ENCODE measurements around the gene MON1A.

DNA sequence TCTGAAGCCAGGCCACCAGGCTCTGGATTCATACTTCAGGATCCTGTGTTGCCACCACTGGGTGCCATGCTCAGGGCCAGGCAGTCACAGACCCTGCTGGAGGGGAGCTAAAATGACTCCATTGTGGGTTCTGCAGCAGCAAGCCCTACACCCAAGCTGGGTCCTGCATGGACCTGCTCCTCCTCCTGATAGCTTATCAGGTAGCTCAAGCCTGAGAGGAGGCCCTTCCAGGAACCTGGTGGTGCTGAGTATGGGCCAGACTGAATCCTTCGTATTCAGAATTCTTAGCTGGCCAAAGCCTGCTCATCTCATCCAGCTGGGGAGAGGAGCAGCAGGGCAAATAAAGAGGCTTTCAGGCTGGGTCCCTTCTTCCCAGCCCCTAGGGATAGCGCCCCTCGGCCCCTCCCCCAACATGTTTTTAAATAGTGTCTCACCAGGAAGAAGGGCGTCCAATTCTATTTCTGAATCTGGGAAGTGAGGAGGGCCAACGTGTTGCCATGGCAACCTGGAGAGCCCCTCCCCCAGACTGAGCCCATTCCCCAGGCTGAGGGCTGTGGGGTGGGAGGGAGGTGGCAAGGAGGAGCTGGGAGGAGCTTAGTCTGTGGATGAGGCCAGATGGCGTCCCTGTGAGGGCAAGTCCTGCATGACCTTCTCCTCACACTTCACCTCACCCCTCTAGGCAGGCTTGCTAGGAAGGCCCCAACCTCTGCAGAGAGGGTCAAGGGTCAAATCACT lies 48.9 kb downstream of the MON1A start:
- TF ChIP-seq EP300 (IDR thresholded peaks at IDR 0.05) (no peak), POLR2A (IDR thresholded peaks at IDR 0.05) (no peak)
- TF ChIP-seq, protein P1, sequence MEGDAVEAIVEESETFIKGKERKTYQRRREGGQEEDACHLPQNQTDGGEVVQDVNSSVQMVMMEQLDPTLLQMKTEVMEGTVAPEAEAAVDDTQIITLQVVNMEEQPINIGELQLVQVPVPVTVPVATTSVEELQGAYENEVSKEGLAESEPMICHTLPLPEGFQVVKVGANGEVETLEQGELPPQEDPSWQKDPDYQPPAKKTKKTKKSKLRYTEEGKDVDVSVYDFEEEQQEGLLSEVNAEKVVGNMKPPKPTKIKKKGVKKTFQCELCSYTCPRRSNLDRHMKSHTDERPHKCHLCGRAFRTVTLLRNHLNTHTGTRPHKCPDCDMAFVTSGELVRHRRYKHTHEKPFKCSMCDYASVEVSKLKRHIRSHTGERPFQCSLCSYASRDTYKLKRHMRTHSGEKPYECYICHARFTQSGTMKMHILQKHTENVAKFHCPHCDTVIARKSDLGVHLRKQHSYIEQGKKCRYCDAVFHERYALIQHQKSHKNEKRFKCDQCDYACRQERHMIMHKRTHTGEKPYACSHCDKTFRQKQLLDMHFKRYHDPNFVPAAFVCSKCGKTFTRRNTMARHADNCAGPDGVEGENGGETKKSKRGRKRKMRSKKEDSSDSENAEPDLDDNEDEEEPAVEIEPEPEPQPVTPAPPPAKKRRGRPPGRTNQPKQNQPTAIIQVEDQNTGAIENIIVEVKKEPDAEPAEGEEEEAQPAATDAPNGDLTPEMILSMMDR (IDR thresholded peaks at IDR 0.05), result no peak
